Upper lobe of left lung (tissue), 4 donors: ENCODE results near the gene BCOR.

Experiments used
- CTCF ChIP-seq, 6 experiments: fragments of 450-650 bp in 4 of 6; fragments of 200-600 bp in 2 of 6; sonication (generic) in 2 of 6; IDR thresholded peaks; one replicate each; pipeline ENCODE4 v1.5.1; 2016 to 2019; ENCODE audit warnings: antibody characterized with exemption in 6 of 6
- POLR2A ChIP-seq, 4 donors: fragments of 450-650 bp; IDR thresholded peaks; one replicate each; pipeline ENCODE4 v1.5.1; 2016 to 2017; ENCODE audit warnings: antibody characterized with exemption in 4 of 4, mild to moderate bottlenecking in 2 of 4

- no peak for TF ChIP-seq POLR2A (IDR thresholded peaks at IDR 0.05)
- no peak for TF ChIP-seq CTCF (IDR thresholded peaks at IDR 0.05)
Observed at GRCh38 chrX:40099055-40099958, 1.5 kb upstream of the BCOR start.
